Testis (tissue), 3 donors: Measurements from ENCODE around the gene ZBTB39. TPM values are rescaled to one million over a fixed set of nuclear protein-coding genes. Genes with fewer than 3 reads are reported as not detected.
A peak's percentile ranks its signal among the peaks of the same experiment; 100 is the strongest.
"Not testable (repeated sequence)": the region's sequence is repeated elsewhere in the genome, so short reads cannot be mapped to it uniquely, and the experiment has no call there.

Source experiments
- DNase-seq: peaks from one replicate; pipeline ENCODE4 v3.0.0-alpha.2; 2019
- H3K27ac ChIP-seq, 2 donors: fragments of 200-600 bp; sonication (generic); one replicate each; pipeline ENCODE4 v1.5.1; 2019
- H3K27me3 ChIP-seq: fragments of 200-600 bp; sonication (generic); one replicate; pipeline ENCODE4 v1.5.1; 2019
- H3K36me3 ChIP-seq: fragments of 200-600 bp; sonication (generic); one replicate; pipeline ENCODE4 v1.5.1; 2017; ENCODE audit warnings: low read depth; ENCODE audit errors: missing control alignments
- H3K4me1 ChIP-seq: fragments of 200-600 bp; sonication (generic); one replicate; pipeline ENCODE4 v1.5.1; 2019
- H3K4me3 ChIP-seq, 2 donors: fragments of 200-600 bp; sonication (generic); one replicate each; pipeline ENCODE4 v1.5.1; 2017 to 2019
- H3K9me3 ChIP-seq: fragments of 200-600 bp; sonication (generic); one replicate; pipeline ENCODE4 v1.5.1; 2017
- CTCF ChIP-seq, 3 experiments: fragments of 450-650 bp in 2 of 3; fragments of 200-600 bp in 1 of 3; sonication (generic) in 1 of 3; IDR thresholded peaks; one replicate each; pipeline ENCODE4 v1.5.1; 2016 to 2019; ENCODE audit warnings: antibody characterized with exemption in 3 of 3, mild to moderate bottlenecking in 2 of 3, moderate library complexity in 1 of 3
- POLR2A ChIP-seq: fragments of 450-650 bp; IDR thresholded peaks from one replicate; pipeline ENCODE4 v1.6.1; 2017; ENCODE audit warnings: antibody characterized with exemption, mild to moderate bottlenecking, moderate library complexity
- WGBS, 2 donors: methylation state at CpG; one replicate each; pipeline ENCODE4 v1.1.5; 2018; 5-methylcytosine and 5-hydroxymethylcytosine counted together
- intact Hi-C: fragments of 100-400 bp; cut with DNase I; formaldehyde crosslinking; loops from one replicate; pipeline ENCODE4 v1.15.1; 2023; ENCODE audit warnings: low total_unique reads
- polyA plus RNA-seq: library from polyadenylated mRNA; stranded (reverse); fragments of 350-450 nt; fragmentation: Illumina TruSeq; extraction: RNeasy Lipid Tissue Mini Kit (QIAGEN cat#74804); gene quantifications from one replicate; pipeline ENCODE4 v1.2.3, GENCODE V29; 2014; ENCODE audit warnings: low read depth, low replicate concordance; ENCODE audit not compliant: insufficient read depth
- total RNA-seq, 2 donors: library from RNA; depleted of rRNA; stranded (reverse); fragments of >200 nt; gene quantifications; one replicate each; pipeline ENCODE4 v1.2.3, GENCODE V29; 2016

The ZBTB39 gene
- total and polyA plus RNA-seq, 3 donors from 2014 or later = 15.3 to 21.7 (median 21.0) TPM

GRCh38 chr12:57027011-57027804 lies 20.9 kb upstream of the ZBTB39 start:
- no peak for TF ChIP-seq CTCF (IDR thresholded peaks at IDR 0.05)
- TF ChIP-seq POLR2A = no peak
- Histone ChIP-seq H3K27me3 (no peaks in the 10 kb centered on the region), H3K4me3 (no peak overlapping the region), H3K36me3 (no peaks in the 10 kb centered on the region), H3K4me1 (no peaks in the 10 kb centered on the region), H3K27ac (no peak overlapping the region), H3K9me3 (no peaks in the 10 kb centered on the region)
- peak; percentile 28 for DNase-seq
- intact Hi-C loops = no loop called here
- WGBS, 2 donors = 70 to 87% methylated on average over 11 to 13 of the region's 13 CpGs

GRCh38 chr12:57025196-57025595 lies 18.9 kb upstream of the ZBTB39 start:
- no peaks in the 10 kb centered on the region for H3K4me1 ChIP-seq
- WGBS, 2 donors = 66 to 77% methylated on average over 2 of the region's 2 CpGs

GRCh38 chr12:57022324-57022723 lies 16.0 kb upstream of the ZBTB39 start:
- DNase-seq, H3K27me3 ChIP-seq, H3K9me3 ChIP-seq, H3K36me3 ChIP-seq, intact Hi-C loops, H3K4me3 ChIP-seq, H3K27ac ChIP-seq, H3K4me1 ChIP-seq: not testable (repeated sequence)
- WGBS, 2 donors = 93 to 97% methylated on average over 5 of the region's 5 CpGs

More at GRCh38 chr12:57025196-57025595, 18.9 kb upstream of the ZBTB39 start:
- DNase-seq = no peak
- Histone ChIP-seq H3K4me3 (no peak overlapping the region), H3K27me3 (no peaks in the 10 kb centered on the region), H3K27ac (no peak overlapping the region), H3K36me3 (no peaks in the 10 kb centered on the region), H3K9me3 (no peaks in the 10 kb centered on the region)
- TF ChIP-seq POLR2A (no peak), CTCF (IDR thresholded peaks at IDR 0.05) (no peak)
- intact Hi-C loops = no loop called here

GRCh38 chr12:57019983-57020719 lies 13.8 kb upstream of the ZBTB39 start:
- intact Hi-C loops = no loop called here
- TF ChIP-seq POLR2A = no peak
- no peak for TF ChIP-seq CTCF (IDR thresholded peaks at IDR 0.05)

GRCh38 chr12:57018906-57019305 lies 12.6 kb upstream of the ZBTB39 start:
- no peak overlapping the region for H3K4me3 ChIP-seq
- no peaks in the 10 kb centered on the region for H3K4me1 ChIP-seq
- intact Hi-C loops = no loop called here
- no peak for DNase-seq
- H3K36me3 ChIP-seq = no peaks in the 10 kb centered on the region
- TF ChIP-seq CTCF (IDR thresholded peaks at IDR 0.05) (no peak), POLR2A (no peak)
- H3K9me3 ChIP-seq = no peaks in the 10 kb centered on the region
- 71 to 79% methylated on average over 1 of the region's 1 CpG for WGBS, 2 donors
- no peak overlapping the region for H3K27ac ChIP-seq
- H3K27me3 ChIP-seq = no peaks in the 10 kb centered on the region

More at GRCh38 chr12:57019983-57020719, 13.8 kb upstream of the ZBTB39 start:
- 91 to 92% methylated on average over 9 of the region's 9 CpGs for WGBS, 2 donors
- no peaks in the 10 kb centered on the region for H3K9me3 ChIP-seq
- H3K4me1 ChIP-seq = no peaks in the 10 kb centered on the region
- DNase-seq = no peak
- no peak overlapping the region for H3K27ac ChIP-seq
- H3K4me3 ChIP-seq = no peak overlapping the region
- no peaks in the 10 kb centered on the region for H3K36me3 ChIP-seq
- H3K27me3 ChIP-seq = no peaks in the 10 kb centered on the region

- intact Hi-C loops, H3K9me3 ChIP-seq, H3K27me3 ChIP-seq, DNase-seq, H3K4me1 ChIP-seq, H3K27ac ChIP-seq, H3K36me3 ChIP-seq, H3K4me3 ChIP-seq: not testable (repeated sequence)
- WGBS, 2 donors = 82 to 83% methylated on average over 5 of the region's 5 CpGs
Observed at GRCh38 chr12:57018353-57018752, 12.0 kb upstream of the ZBTB39 start.
